Natural killer cell treated with Interleukin-12 subunit alpha and Interleukin-12 subunit beta and Interleukin-15 and Interleukin-18, amount 100 ng/mL, for 72 hours (primary cell): Measurements from ENCODE around the gene NFATC2IP. TPM values are rescaled to one million over a fixed set of nuclear protein-coding genes. Genes with fewer than 3 reads are reported as not detected.
A peak's percentile ranks its signal among the peaks of the same experiment; 100 is the strongest.

Experiments
- ATAC-seq, 2 donors: fragments of 150-1000 bp; cut with Tn5 transposase in 1 of 2; sonication (Bioruptor Pico), chemical (Tn5 transposase) in 1 of 2; 2 replicates each; pipeline ENCODE4 v1.10.0; 2021
- DNase-seq: peaks from one replicate; pipeline ENCODE4 v3.0.0; 2022; ENCODE audit warnings: low spot score
- H3K27ac Mint-ChIP-seq, 2 donors: 1 replicate in 1 of 2; 2 replicates in 1 of 2; pipeline ENCODE4 v1.8.0; 2022; ENCODE audit warnings: mixed read lengths in 2 of 2, mild to moderate bottlenecking in 1 of 2, moderate library complexity in 1 of 2
- H3K27me3 Mint-ChIP-seq, 2 donors: 1 replicate in 1 of 2; 2 replicates in 1 of 2; pipeline ENCODE4 v1.8.0; 2022; ENCODE audit warnings: mixed read lengths in 2 of 2
- H3K36me3 Mint-ChIP-seq: one replicate; pipeline ENCODE4 v1.8.0; 2022; ENCODE audit warnings: mixed read lengths
- H3K4me1 Mint-ChIP-seq, 2 donors: 1 replicate in 1 of 2; 2 replicates in 1 of 2; pipeline ENCODE4 v1.8.0; 2022; ENCODE audit warnings: low read depth in 2 of 2, mixed read lengths in 2 of 2, mild to moderate bottlenecking in 1 of 2
- H3K4me3 Mint-ChIP-seq: one replicate; pipeline ENCODE4 v1.8.0; 2022; ENCODE audit warnings: mixed read lengths
- H3K9me3 Mint-ChIP-seq: 2 replicates; pipeline ENCODE4 v1.8.0; 2022; ENCODE audit warnings: mixed read lengths
- total RNA-seq, 2 donors: library from RNA; stranded (reverse); gene quantifications; one replicate each; pipeline ENCODE4 v1.2.3, GENCODE V29; 2022

NFATC2IP gene
- total RNA-seq, result 100 to 1,000 TPM in 1 of 2 donors, 10 to 100 TPM in 1; 95.4 to 153 TPM

DNA sequence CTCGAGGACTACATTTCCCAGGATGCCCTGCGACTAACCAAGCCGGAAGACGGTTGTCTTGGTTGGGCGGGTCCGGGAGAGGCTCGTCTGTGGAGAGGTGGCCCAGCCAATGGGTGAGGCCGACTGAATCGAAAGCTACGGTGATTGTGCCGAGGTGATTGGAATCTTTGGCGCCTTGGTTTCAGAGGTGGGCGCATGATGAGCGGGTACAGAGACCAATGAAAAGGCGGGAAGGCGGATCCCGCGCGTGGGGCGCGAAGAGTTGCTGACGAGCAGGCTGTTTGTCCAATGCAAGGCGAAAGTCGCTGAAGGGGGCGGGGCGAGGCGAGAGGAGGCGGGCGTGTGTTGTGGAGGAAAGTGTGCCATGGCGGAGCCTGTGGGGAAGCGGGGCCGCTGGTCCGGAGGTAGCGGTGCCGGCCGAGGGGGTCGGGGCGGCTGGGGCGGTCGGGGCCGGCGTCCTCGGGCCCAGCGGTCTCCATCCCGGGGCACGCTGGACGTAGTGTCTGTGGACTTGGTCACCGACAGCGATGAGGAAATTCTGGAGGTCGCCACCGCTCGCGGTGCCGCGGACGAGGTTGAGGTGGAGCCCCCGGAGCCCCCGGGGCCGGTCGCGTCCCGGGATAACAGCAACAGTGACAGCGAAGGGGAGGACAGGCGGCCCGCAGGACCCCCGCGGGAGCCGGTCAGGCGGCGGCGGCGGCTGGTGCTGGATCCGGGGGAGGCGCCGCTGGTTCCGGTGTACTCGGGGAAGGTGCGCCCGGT is at the start of gene NFATC2IP:
TSS of gene NFATC2IP (plus strand) at position 290 of the 762 bp plus-strand sequence. CDS start at position 365, 75 bp downstream.
- Mint-ChIP-seq H3K9me3 (no peaks in the 10 kb centered on the region), H3K27me3 (no peaks in the 10 kb centered on the region), H3K4me3 (peak within 1 kb of the TSS; percentile 88), H3K36me3 (no peaks in the 10 kb centered on the region), H3K4me1 (peaks cover 13 to 23% of the 10 kb centered on the region in 2 donors), H3K27ac (peak within 1 kb of the TSS; percentile 73 to 97)
- ATAC-seq, result peak; percentile 98
- peak; percentile 100 for DNase-seq

DNA sequence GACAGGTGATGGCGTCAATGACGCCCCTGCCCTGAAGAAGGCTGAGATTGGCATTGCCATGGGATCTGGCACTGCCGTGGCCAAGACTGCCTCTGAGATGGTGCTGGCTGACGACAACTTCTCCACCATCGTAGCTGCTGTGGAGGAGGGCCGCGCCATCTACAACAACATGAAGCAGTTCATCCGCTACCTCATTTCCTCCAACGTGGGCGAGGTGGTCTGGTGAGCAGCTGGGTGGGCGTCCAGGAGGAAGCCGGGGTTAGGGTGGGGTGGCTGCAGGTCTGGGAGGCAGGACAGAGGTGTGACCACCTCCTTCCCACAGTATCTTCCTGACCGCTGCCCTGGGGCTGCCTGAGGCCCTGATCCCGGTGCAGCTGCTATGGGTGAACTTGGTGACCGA is 48.9 kb upstream of the NFATC2IP start:
- H3K4me1 Mint-ChIP-seq, result peaks cover 0 to 7% of the 10 kb centered on the region in 2 donors
- no peak overlapping the region for H3K27ac Mint-ChIP-seq
- no peak for ATAC-seq

DNA sequence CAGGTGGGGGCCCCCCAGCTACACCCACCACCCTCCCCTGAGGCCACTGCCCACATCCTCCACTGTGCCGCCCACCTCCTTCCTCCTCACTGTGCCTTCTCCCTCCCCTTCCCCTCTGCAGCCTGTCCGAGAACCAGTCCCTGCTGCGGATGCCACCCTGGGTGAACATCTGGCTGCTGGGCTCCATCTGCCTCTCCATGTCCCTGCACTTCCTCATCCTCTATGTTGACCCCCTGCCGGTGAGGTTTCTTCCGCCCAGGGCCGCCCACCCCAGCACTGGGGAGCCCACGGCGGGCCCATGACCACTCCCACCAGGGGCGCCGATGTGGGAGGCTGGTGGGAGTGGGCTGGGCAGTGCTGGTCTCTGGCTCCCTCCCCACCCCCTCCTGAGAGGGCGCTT is 47.8 kb upstream of the NFATC2IP start:
- ATAC-seq, result peak in 1 of 2 donors; percentile 43
- DNase-seq, result no peak
- H3K27ac Mint-ChIP-seq, result no peak overlapping the region
- H3K4me1 Mint-ChIP-seq, result peaks cover 0 to 7% of the 10 kb centered on the region in 2 donors
- no peaks in the 10 kb centered on the region for H3K27me3 Mint-ChIP-seq
- H3K36me3 Mint-ChIP-seq, result no peaks in the 10 kb centered on the region
- no peak overlapping the region for H3K4me3 Mint-ChIP-seq
- H3K9me3 Mint-ChIP-seq, result no peaks in the 10 kb centered on the region

More for the DNA sequence above, 48.9 kb upstream of the NFATC2IP start:
- no peaks in the 10 kb centered on the region for H3K27me3 Mint-ChIP-seq
- no peaks in the 10 kb centered on the region for H3K36me3 Mint-ChIP-seq
- no peaks in the 10 kb centered on the region for H3K9me3 Mint-ChIP-seq
- DNase-seq, result no peak
- H3K4me3 Mint-ChIP-seq, result no peak overlapping the region

DNA sequence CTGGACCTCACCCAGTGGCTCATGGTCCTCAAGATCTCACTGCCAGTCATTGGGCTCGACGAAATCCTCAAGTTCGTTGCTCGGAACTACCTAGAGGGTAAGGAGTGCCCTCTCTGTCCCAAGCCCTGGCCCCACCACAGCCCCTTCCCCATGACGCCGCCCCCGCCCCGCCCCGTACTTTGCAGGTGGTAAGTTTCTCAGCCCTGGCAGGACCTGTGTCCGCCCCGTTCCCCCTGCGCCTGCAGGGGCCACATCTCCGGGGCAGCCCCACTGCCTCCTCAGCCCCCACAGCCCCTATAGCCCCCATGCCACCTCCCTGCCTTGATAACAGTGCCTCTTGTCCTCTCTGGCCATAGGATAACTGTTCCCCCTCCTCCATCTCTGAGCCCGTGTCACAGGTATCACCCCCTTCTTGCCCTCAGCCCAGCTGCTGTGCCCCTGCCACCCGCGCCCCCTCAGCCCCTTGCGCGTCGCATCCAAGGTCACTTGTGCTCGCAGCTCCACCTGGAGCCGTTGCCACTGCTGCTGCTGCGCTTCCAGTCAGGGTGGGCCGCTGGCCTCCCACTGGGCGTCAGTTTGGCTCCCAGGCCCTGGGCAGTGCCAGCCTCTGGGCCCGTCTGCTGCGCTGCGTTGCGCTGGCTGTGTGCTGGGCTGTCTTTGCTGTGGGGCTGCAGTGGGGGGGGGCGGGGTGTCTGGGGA is 47.2 kb upstream of the NFATC2IP start:
- Mint-ChIP-seq H3K27me3 (no peaks in the 10 kb centered on the region), H3K36me3 (no peaks in the 10 kb centered on the region), H3K4me1 (peaks cover 0 to 7% of the 10 kb centered on the region in 2 donors), H3K4me3 (no peak overlapping the region), H3K9me3 (no peaks in the 10 kb centered on the region), H3K27ac (no peak overlapping the region)
- DNase-seq (no peak), ATAC-seq (no peak)

DNA sequence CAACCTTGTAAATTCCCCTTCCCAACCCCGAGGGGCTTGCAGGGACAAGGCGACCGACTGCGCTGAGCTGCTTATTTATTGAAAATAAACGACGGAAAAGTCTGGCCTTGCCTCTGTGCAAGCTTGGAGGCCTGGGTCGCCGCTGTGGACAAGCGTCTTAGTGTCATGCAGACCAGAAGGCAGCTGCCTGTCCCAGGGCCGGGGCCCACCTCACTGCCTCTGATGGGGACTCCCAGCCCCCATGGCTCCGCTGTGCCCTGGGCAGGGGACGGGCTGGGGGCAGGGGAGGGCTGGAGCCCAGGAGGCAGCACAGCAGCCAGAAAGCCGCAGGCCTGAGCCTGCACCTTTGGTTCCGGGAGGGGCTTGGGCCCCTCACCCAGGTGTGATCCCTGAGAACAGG is 46.4 kb upstream of the NFATC2IP start:
- Mint-ChIP-seq H3K27ac (no peak overlapping the region), H3K36me3 (no peaks in the 10 kb centered on the region), H3K27me3 (no peaks in the 10 kb centered on the region), H3K9me3 (no peaks in the 10 kb centered on the region), H3K4me3 (no peak overlapping the region), H3K4me1 (peaks cover 0 to 7% of the 10 kb centered on the region in 2 donors)
- DNase-seq (no peak), ATAC-seq (no peak)

DNA sequence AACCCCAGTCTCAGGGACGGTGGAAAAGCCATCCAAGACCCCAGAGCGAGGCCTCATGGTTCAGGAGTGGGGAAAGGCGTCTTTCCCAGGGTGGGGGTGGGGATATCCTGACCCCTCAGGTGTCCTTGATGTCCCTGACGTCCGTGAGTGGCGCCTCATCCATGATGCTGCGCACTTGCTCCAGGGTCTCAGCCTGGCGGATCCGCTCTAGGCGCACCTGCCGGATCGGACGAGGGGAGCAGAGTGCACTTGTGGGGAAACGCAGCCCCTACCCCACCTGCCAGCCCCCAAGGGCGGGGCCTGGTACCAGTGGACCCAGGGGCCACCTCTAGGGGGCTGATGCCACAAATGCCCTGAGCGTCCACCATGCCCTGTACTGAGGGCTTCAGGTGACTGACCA is 45.9 kb upstream of the NFATC2IP start:
- H3K4me3 Mint-ChIP-seq, result no peak overlapping the region
- H3K4me1 Mint-ChIP-seq, result peaks cover 0 to 7% of the 10 kb centered on the region in 2 donors
- H3K36me3 Mint-ChIP-seq, result no peaks in the 10 kb centered on the region
- H3K9me3 Mint-ChIP-seq, result no peaks in the 10 kb centered on the region
- no peak overlapping the region for H3K27ac Mint-ChIP-seq
- ATAC-seq (no peak), DNase-seq (no peak)
- no peaks in the 10 kb centered on the region for H3K27me3 Mint-ChIP-seq

DNA sequence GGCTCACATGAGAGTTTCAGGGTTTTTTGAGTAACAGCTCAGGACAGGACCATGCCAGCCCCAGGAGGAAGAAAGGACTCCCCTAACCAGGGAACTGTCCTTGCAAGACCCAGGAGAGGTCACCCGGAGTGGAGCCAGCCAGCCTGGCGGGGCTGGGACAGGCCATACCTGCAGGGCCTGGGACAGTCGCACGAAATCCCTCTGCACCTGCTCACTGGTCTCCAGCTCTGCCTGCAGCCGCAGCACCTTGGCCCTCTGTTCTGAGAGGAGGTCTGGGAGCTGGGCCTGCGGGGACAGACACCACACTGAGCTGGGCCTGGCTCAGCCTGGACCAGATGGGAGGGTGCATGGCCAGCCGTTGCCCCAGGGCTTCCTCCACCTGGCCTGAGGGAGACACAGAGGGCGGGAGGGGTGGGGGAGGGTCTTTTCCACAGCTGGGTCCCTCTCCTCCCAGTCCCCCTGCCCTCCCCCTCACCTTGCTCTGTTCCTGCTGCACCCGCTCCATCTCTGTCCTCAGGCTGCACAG is 45.4 kb upstream of the NFATC2IP start:
- Mint-ChIP-seq H3K27ac (no peak overlapping the region), H3K4me3 (no peak overlapping the region), H3K27me3 (no peaks in the 10 kb centered on the region), H3K4me1 (peaks cover 0 to 7% of the 10 kb centered on the region in 2 donors), H3K36me3 (no peaks in the 10 kb centered on the region), H3K9me3 (no peaks in the 10 kb centered on the region)
- peak in 1 of 2 donors; percentile 33 for ATAC-seq
- DNase-seq, result no peak

DNA sequence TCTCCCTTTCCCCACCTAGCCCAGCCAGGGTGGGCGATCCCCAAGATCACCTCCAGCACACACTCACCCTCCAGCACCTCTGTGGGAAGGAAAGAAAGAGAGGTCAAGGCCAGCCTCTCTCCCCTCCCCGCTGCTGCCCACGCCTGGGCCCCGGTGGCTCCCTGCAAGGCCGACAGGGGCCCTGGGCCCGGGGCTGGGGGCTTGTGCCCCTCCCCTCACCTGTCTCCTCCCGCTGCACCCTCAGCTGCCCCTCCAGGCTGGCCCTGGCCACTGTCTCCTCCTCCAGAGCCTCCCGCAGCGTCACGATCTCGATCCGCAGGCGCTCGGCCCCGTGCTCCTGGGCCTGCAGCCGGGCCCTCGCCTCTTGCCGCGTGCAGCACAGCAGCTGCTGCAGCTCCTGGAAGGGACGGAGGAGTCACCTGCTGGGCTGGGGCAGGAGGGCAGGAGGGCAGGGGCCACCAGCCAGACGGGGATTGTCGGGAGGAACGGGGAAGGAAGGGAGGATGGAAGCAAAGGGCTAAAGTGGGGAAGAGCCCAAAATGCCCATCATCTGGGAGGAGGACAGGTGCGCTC is 44.9 kb upstream of the NFATC2IP start:
- H3K4me1 Mint-ChIP-seq, result peaks cover 0 to 7% of the 10 kb centered on the region in 2 donors
- ATAC-seq (no peak), DNase-seq (no peak)
- H3K27me3 Mint-ChIP-seq, result no peaks in the 10 kb centered on the region
- H3K36me3 Mint-ChIP-seq, result no peaks in the 10 kb centered on the region
- no peaks in the 10 kb centered on the region for H3K9me3 Mint-ChIP-seq
- no peak overlapping the region for H3K27ac Mint-ChIP-seq
- no peak overlapping the region for H3K4me3 Mint-ChIP-seq

DNA sequence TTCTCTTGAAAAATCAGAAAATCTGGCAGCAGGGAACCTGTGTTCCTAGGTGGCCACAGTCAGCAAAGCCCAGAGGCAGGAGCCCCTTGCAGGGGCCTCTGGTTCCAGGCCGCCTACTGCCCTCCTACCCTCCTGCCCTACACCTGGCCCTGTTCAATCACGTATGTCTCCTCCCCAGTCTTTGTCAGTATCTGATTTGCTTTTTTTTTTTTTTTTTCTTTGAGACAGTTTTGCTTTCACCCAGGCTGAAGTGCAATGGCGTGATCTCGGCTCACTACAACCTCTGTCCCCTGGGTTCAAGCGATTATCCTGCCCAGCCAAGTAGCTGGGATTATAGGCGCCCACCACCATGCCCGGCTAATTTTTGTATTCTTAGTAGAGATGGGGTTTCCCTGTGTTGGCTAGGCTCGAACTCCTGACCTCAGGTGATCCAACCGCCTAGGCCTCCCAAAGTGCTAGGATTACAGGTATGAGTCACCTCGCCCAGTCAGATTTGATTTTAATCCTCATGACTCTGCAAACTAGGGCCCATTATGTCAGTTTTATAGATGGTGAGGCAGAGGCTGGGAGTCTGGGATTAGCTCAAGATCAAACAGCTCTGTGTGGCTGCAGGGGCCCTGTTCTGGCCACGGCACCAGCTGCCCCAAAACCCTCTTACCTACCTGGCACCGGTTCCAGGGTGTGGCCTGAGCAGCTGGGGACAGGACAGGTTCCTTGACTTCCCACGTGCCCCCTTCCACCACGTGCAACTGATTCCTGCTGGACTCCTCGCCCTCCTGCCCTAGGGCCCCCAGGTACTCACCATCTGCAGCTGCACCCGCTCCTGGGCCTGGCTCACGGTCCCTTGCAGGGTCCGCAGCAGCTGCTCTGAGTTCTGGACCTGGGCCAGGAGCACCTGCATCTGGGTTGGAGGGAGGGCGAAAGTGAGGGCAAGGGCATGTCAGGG is 40.4 kb upstream of the NFATC2IP start:
- no peaks in the 10 kb centered on the region for H3K9me3 Mint-ChIP-seq
- peaks cover 7% of the 10 kb centered on the region for H3K36me3 Mint-ChIP-seq
- DNase-seq (no peak), ATAC-seq (peak in 1 of 2 donors; percentile 24)
- no peaks in the 10 kb centered on the region for H3K4me1 Mint-ChIP-seq
- H3K27ac Mint-ChIP-seq, result no peak overlapping the region
- no peaks in the 10 kb centered on the region for H3K27me3 Mint-ChIP-seq
- no peak overlapping the region for H3K4me3 Mint-ChIP-seq

DNA sequence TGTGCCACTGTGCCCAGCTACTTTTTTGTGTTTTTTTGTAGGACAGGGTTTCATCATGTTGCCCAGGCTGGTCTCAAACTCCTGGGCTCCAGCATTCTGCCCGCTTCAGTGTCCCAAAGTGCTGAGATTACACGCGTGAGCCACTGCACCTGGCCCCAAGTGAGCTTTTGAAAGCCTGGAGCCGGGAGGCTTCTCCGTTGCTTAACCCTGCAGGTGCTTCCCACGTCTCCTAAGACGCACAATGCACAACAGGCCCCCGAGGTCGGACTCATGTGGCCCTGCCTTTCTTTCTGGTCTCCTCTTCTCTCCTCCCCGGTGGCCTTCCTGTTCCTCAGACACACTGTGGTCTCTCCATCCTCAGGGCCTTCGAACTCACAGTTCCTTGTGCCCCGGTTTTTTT is 38.2 kb upstream of the NFATC2IP start:
- Mint-ChIP-seq H3K27me3 (no peaks in the 10 kb centered on the region), H3K36me3 (peaks cover 14% of the 10 kb centered on the region), H3K9me3 (no peaks in the 10 kb centered on the region), H3K4me1 (no peaks in the 10 kb centered on the region), H3K27ac (no peak overlapping the region), H3K4me3 (no peak overlapping the region)
- DNase-seq (no peak), ATAC-seq (no peak)

DNA sequence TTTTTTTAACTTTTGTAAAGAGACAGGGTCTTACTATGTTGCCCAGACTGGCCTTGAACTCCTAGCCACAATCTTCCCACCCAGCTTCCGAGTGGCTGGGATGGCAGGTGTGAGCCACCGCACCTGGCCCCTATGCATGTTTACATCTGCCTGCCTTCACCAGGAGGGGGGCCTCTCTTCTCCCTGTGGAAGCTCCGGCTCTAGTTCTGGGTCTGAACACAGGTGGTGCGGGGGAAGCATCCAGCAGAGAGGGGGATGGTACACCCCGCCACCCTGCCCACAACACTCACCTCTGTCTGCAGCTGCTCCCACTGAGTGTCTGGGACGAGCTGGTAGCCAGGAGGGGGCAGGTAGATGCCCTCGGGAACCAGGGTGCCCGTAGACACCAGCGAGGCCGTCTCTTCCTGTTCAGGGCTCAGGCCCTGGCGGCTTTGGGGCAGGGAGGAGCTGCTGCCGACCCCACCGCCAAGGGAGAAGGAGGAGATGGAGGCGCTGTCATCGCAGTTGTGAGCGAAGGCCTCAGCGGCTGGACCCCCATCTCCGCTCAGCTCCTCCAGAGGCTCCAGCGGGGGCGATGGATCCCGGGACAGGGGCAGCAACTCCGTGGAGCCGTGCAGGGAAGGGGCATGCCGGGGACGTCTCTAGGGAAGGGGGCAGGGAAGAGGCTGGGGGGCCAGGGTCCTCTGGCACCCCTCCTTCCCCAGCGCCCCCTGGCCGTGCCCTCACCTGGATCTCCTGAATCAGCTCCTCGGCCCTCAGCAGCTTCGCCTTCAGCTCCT is 36.6 kb upstream of the NFATC2IP start:
- no peaks in the 10 kb centered on the region for H3K4me1 Mint-ChIP-seq
- H3K9me3 Mint-ChIP-seq, result no peaks in the 10 kb centered on the region
- H3K27me3 Mint-ChIP-seq, result no peaks in the 10 kb centered on the region
- ATAC-seq (peak in 1 of 2 donors; percentile 24), DNase-seq (no peak)
- no peak overlapping the region for H3K4me3 Mint-ChIP-seq
- H3K27ac Mint-ChIP-seq, result no peak overlapping the region
- peaks cover 14% of the 10 kb centered on the region for H3K36me3 Mint-ChIP-seq

DNA sequence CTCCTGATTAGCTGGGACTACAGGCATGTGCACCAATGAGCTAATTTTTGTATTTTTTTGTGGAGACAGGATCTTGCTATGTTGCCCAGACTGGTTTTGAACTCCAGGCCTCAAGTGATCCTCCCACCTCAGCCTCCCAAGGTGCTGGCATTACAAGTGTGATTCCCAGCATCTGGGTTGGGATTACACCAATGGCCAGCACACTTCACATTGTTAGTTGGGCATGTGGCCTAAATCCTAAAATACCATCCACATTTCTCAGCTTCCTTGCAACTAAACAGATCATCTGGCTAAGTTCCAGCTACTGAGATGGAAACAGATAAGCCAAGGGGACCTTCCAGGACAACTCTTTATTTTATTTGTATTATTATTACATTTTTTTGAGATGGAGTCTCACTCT is 35.6 kb upstream of the NFATC2IP start:
- Mint-ChIP-seq H3K9me3 (no peaks in the 10 kb centered on the region), H3K27me3 (no peaks in the 10 kb centered on the region), H3K36me3 (peaks cover 14% of the 10 kb centered on the region), H3K4me1 (no peaks in the 10 kb centered on the region), H3K27ac (no peak overlapping the region), H3K4me3 (no peak overlapping the region)
- ATAC-seq (no peak), DNase-seq (no peak)
